DND-41 (cell line): ENCODE measurements around the gene SH2D7.

Experiments
- EZH2 ChIP-seq: IDR thresholded peaks from 3 replicates; pipeline ENCODE4 v1.6.1; 2012; ENCODE audit warnings: borderline replicate concordance, low read depth, mild to moderate bottlenecking, moderate library complexity, low read length, inconsistent platforms; ENCODE audit not compliant: severe bottlenecking
- TF ChIP-seq, protein P1 (sequence below): IDR thresholded peaks from 2 replicates; pipeline ENCODE4 v1.5.1; 2012; ENCODE audit warnings: borderline replicate concordance, low read length, moderate library complexity, mild to moderate bottlenecking; ENCODE audit not compliant: poor library complexity, severe bottlenecking; ENCODE audit errors: extremely low read depth

- TF ChIP-seq, protein P1, sequence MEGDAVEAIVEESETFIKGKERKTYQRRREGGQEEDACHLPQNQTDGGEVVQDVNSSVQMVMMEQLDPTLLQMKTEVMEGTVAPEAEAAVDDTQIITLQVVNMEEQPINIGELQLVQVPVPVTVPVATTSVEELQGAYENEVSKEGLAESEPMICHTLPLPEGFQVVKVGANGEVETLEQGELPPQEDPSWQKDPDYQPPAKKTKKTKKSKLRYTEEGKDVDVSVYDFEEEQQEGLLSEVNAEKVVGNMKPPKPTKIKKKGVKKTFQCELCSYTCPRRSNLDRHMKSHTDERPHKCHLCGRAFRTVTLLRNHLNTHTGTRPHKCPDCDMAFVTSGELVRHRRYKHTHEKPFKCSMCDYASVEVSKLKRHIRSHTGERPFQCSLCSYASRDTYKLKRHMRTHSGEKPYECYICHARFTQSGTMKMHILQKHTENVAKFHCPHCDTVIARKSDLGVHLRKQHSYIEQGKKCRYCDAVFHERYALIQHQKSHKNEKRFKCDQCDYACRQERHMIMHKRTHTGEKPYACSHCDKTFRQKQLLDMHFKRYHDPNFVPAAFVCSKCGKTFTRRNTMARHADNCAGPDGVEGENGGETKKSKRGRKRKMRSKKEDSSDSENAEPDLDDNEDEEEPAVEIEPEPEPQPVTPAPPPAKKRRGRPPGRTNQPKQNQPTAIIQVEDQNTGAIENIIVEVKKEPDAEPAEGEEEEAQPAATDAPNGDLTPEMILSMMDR, result no peak
- TF ChIP-seq EZH2, result no peak
Measured at GRCh38 chr15:78070049-78070700, 22.2 kb upstream of the SH2D7 start.
